Measurements from ENCODE around the gene NHS.

DNA sequence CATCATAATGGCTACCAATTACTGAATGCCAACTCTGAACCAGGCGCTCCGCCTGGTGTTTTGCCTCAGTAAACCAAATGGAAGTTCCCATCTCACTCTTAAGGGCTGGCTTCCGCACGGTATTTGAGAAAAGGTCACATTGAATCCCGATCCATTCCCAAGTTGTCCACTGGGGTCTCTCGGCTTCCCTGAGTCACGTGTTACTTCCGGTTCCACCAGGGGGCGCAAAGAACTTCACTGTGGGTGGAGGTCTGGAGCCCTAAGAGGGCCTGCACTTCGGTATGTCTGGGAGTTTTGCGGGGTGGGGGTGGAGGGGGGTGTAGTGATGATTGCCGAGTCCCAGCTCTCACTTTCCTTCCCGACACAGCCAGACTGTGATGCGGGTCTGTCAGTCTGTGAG, 13.4 kb upstream of the NHS start:
- TF ChIP-seq, protein P1, sequence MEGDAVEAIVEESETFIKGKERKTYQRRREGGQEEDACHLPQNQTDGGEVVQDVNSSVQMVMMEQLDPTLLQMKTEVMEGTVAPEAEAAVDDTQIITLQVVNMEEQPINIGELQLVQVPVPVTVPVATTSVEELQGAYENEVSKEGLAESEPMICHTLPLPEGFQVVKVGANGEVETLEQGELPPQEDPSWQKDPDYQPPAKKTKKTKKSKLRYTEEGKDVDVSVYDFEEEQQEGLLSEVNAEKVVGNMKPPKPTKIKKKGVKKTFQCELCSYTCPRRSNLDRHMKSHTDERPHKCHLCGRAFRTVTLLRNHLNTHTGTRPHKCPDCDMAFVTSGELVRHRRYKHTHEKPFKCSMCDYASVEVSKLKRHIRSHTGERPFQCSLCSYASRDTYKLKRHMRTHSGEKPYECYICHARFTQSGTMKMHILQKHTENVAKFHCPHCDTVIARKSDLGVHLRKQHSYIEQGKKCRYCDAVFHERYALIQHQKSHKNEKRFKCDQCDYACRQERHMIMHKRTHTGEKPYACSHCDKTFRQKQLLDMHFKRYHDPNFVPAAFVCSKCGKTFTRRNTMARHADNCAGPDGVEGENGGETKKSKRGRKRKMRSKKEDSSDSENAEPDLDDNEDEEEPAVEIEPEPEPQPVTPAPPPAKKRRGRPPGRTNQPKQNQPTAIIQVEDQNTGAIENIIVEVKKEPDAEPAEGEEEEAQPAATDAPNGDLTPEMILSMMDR (IDR thresholded peaks at IDR 0.05; ENCODE audit: borderline replicate concordance, extremely low read depth, low read length, poor library complexity, severe bottlenecking) = peak; percentile 47
- TF ChIP-seq EZH2 (IDR thresholded peaks at IDR 0.05; ENCODE audit: borderline replicate concordance, low read depth, low read length, severe bottlenecking) = no peak
